ENCODE data around the gene ME3.
A peak's percentile ranks its signal among the peaks of the same experiment; 100 is the strongest.
"Not testable (repeated sequence)": the region's sequence is repeated elsewhere in the genome, so short reads cannot be mapped to it uniquely, and the experiment has no call there.

Gene ME3

GRCh38 chr11:86433361-86434095 lies 238.9 kb downstream of the ME3 start:
- DNase-seq (ENCODE audit: low read depth): not testable (repeated sequence)

GRCh38 chr11:86431258-86431657 lies 241.2 kb downstream of the ME3 start:
- no peak for DNase-seq (ENCODE audit: low read depth)

GRCh38 chr11:86427441-86427840 lies 245.0 kb downstream of the ME3 start:
- no peak for DNase-seq (ENCODE audit: low read depth)

GRCh38 chr11:86423488-86423887 lies 248.9 kb downstream of the ME3 start:
- not testable (repeated sequence) for DNase-seq (ENCODE audit: low read depth)

- DNase-seq (ENCODE audit: low read depth): no peak
Measured at GRCh38 chr11:86422371-86422770, 250.0 kb downstream of the ME3 start.

- no peak for DNase-seq (ENCODE audit: low read depth)
Measured at GRCh38 chr11:86421946-86422345, 250.5 kb downstream of the ME3 start.

- peak; percentile 41 for DNase-seq (ENCODE audit: low read depth)
Measured at GRCh38 chr11:86418917-86419316, 253.5 kb downstream of the ME3 start.

- no peak for DNase-seq (ENCODE audit: low read depth)
Measured at GRCh38 chr11:86418513-86418912, 253.9 kb downstream of the ME3 start.

- no peak for DNase-seq (ENCODE audit: low read depth)
Measured at GRCh38 chr11:86418106-86418505, 254.3 kb downstream of the ME3 start.

GRCh38 chr11:86416951-86417350 lies 255.5 kb downstream of the ME3 start:
- DNase-seq (ENCODE audit: low read depth): not testable (repeated sequence)

GRCh38 chr11:86416494-86416893 lies 255.9 kb downstream of the ME3 start:
- DNase-seq (ENCODE audit: low read depth): peak; percentile 40

- DNase-seq (ENCODE audit: low read depth): no peak
Measured at GRCh38 chr11:86415026-86415425, 257.4 kb downstream of the ME3 start.

GRCh38 chr11:86414032-86414431 lies 258.4 kb downstream of the ME3 start:
- DNase-seq (ENCODE audit: low read depth): no peak

GRCh38 chr11:86408845-86409244 lies 263.6 kb downstream of the ME3 start:
- peak; percentile 9 for DNase-seq (ENCODE audit: low read depth)

- no peak for DNase-seq (ENCODE audit: low read depth)
Measured at GRCh38 chr11:86403458-86403857, 269.0 kb downstream of the ME3 start.

- DNase-seq (ENCODE audit: low read depth): no peak
Measured at GRCh38 chr11:86398106-86398505, 274.3 kb downstream of the ME3 start.

GRCh38 chr11:86397351-86397750 lies 275.1 kb downstream of the ME3 start:
- no peak for DNase-seq (ENCODE audit: low read depth)

- peak; percentile 90 for DNase-seq (ENCODE audit: low read depth)
Measured at GRCh38 chr11:86396396-86396795, 276.0 kb downstream of the ME3 start.

- peak; percentile 84 for DNase-seq (ENCODE audit: low read depth)
Measured at GRCh38 chr11:86395061-86395551, 277.3 kb downstream of the ME3 start.
